OCI-LY1 (cell line): ENCODE results near the gene INPPL1.

ENCODE experiments used
- EZH2 ChIP-seq: fragments of 200-600 bp; sonication (generic), shearing (Covaris generic); IDR thresholded peaks from 2 replicates; pipeline ENCODE4 v1.8.0; 2017; ENCODE audit warnings: borderline replicate concordance, mixed run types, mild to moderate bottlenecking, antibody characterized with exemption, low read length, moderate library complexity, mixed read lengths
- TF ChIP-seq, protein P1 (sequence below): fragments of 200-600 bp; sonication (generic), shearing (Covaris generic); IDR thresholded peaks from 2 replicates; pipeline ENCODE4 v1.5.1; 2017; ENCODE audit warnings: mild to moderate bottlenecking, antibody characterized with exemption, low read length, moderate library complexity, mixed read lengths

GRCh38 chr11:72245263-72245816, 20.8 kb downstream of the INPPL1 start:
- TF ChIP-seq, protein P1, sequence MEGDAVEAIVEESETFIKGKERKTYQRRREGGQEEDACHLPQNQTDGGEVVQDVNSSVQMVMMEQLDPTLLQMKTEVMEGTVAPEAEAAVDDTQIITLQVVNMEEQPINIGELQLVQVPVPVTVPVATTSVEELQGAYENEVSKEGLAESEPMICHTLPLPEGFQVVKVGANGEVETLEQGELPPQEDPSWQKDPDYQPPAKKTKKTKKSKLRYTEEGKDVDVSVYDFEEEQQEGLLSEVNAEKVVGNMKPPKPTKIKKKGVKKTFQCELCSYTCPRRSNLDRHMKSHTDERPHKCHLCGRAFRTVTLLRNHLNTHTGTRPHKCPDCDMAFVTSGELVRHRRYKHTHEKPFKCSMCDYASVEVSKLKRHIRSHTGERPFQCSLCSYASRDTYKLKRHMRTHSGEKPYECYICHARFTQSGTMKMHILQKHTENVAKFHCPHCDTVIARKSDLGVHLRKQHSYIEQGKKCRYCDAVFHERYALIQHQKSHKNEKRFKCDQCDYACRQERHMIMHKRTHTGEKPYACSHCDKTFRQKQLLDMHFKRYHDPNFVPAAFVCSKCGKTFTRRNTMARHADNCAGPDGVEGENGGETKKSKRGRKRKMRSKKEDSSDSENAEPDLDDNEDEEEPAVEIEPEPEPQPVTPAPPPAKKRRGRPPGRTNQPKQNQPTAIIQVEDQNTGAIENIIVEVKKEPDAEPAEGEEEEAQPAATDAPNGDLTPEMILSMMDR: no peak
- TF ChIP-seq EZH2: no peak
